ENCODE measurements around the gene HSPB6. TPM values are rescaled to one million over a fixed set of nuclear protein-coding genes. Genes with fewer than 3 reads are reported as not detected.

The HSPB6 gene
- total and polyA plus RNA-seq, 2 of the 8 experiments (the other 6 are each of a cell fraction or from before 2014, with no cell fraction given): 0.91 TPM; not detected in 1

DNA sequence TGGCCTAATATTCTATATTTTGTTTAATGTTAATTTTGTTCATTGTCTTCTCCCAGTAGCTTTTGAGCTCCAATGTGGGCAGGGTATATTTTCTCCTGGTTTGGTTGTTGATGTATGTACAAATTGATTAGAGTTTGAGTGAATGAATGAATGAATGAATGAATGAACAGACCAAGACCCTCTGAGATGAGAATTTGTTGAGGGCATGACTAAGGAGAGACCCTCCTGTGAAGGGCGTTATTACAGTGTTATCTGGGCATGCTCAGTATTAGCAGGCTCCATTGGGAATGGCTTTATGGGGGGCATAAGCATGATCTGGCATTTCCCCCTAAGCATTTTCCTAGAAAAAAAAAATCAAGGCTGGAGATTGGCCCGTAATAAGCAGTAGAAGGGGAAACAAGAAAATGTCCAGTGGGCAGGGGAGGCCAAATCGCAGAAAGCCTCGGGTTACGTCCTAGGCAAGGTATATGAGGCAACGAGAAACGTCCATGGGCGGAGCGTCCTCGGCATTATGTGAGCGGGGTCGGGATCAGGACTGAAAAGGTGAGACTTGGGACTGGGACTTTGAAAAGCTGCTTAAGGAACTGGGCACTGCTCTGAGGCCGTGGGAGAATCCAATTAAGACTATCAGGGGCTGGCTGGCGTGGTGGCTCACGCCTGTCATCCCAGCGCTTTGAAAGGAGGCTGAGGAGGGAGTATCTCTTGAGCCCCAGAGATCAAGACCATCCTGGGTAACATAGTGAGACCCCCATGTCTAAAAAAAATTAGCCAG lies 17.6 kb upstream of the HSPB6 start (continued):
- no peak for TF ChIP-seq GABPA (IDR thresholded peaks at IDR 0.05; ENCODE audit: borderline replicate concordance, insufficient read depth, low read length)
- TF ChIP-seq KDM5A (IDR thresholded peaks at IDR 0.05; ENCODE audit: low read length): no peak

All from H1 (cell line).